ENCODE data around the gene MUTYH. TPM values are rescaled to one million over a fixed set of nuclear protein-coding genes. Genes with fewer than 3 reads are reported as not detected.

MUTYH gene
- total and polyA plus RNA-seq, 2 donors from 2014 or later, result 24.1 to 29.0 TPM

DNA sequence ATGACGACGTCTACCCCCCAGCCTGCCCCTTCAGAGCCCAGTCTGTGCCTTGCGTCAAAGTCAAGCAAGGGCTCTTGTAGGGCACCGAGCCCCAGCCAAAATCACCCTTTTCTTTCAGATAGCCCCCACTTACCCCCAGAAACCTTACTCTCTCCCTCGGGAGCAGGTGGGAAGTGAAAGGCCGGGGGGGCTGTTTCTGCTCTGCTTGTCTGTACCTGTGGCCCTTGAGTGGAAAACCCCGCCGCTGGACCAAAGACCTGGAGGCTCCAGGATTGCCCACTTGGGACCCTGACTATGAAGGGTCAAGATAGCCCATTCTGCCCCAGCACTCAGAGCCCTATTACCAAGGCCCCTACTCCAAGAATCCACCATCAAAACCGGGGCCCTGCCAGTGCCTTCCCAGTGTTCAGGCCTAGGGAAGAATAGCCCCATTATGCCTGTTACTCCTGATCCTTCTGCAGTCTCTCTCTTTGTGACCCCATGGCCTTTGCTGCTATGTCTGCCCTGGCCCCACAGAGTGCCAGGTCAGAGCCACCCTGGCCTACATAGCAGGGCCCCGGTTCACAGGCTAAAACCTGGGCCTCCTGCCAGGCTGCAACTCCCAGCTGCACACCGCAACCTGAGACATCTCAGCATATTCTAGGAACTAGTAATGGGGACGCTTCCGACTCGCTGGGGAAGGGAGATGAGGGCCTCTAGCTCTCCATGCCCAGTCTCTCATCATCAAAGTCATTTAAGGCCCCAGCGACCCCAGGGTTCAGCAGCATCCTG, 35.7 kb downstream of the MUTYH start:
- Histone ChIP-seq H3K4me1 (ENCODE audit: control insufficient read depth in 2 of 3, insufficient read depth in 2 of 3, low read depth in 1 of 3, low read length in 3 of 3) (peaks cover 0 to 10% (median 0%) of the 10 kb centered on the region in 3 donors), H3K36me3 (ENCODE audit: control insufficient read depth in 2 of 3, insufficient read depth in 3 of 3, low read length in 3 of 3) (no peaks in the 10 kb centered on the region), H3K9me3 (ENCODE audit: control insufficient read depth in 2 of 3, insufficient read depth in 1 of 3, low read length in 3 of 3) (no peaks in the 10 kb centered on the region), H3K9ac (ENCODE audit: low read length in 3 of 3) (peak overlapping the region; percentile 62 to 92 (median 90)), H3K27me3 (ENCODE audit: control insufficient read depth, insufficient read depth, low read length) (no peaks in the 10 kb centered on the region), H3K27ac (ENCODE audit: low read depth in 2 of 2, low read length in 2 of 2) (peak overlapping the region; percentile 92 to 93), H3K4me3 (ENCODE audit: low read length in 3 of 3) (peak overlapping the region; percentile 65 to 84 (median 81))
- intact Hi-C loops (cut with DNase I), result no loop called here
- FAIRE-seq (no peak), DNase-seq (peak in 3 of 5 donors; percentile 51 to 77 (median 62))
- no peak for TF ChIP-seq CTCF (IDR thresholded peaks at IDR 0.05; ENCODE audit: borderline replicate concordance, extremely low read depth, insufficient read depth)

GRCh38 chr1:45303520-45304310, 36.5 kb downstream of the MUTYH start:
- peak overlapping the region; percentile 62 to 92 (median 90) for H3K9ac ChIP-seq (ENCODE audit: low read length in 3 of 3)
- H3K27me3 ChIP-seq (ENCODE audit: control insufficient read depth, insufficient read depth, low read length), result no peaks in the 10 kb centered on the region
- H3K36me3 ChIP-seq (ENCODE audit: control insufficient read depth in 2 of 3, insufficient read depth in 3 of 3, low read length in 3 of 3), result no peaks in the 10 kb centered on the region
- no peaks in the 10 kb centered on the region for H3K9me3 ChIP-seq (ENCODE audit: control insufficient read depth in 2 of 3, insufficient read depth in 1 of 3, low read length in 3 of 3)
- FAIRE-seq (no peak), DNase-seq (peak; percentile 98 to 100 (median 99))
- intact Hi-C loops (cut with DNase I), result no loop called here
- H3K27ac ChIP-seq (ENCODE audit: low read depth in 2 of 2, low read length in 2 of 2), result peak overlapping the region; percentile 92 to 93
- peak; percentile 53 for TF ChIP-seq CTCF (IDR thresholded peaks at IDR 0.05; ENCODE audit: borderline replicate concordance, extremely low read depth, insufficient read depth)
- peak overlapping the region; percentile 68 to 84 (median 81) for H3K4me3 ChIP-seq (ENCODE audit: low read length in 3 of 3)
- H3K4me1 ChIP-seq (ENCODE audit: control insufficient read depth in 2 of 3, insufficient read depth in 2 of 3, low read depth in 1 of 3, low read length in 3 of 3), result peaks cover 0 to 10% (median 0%) of the 10 kb centered on the region in 3 donors

DNA sequence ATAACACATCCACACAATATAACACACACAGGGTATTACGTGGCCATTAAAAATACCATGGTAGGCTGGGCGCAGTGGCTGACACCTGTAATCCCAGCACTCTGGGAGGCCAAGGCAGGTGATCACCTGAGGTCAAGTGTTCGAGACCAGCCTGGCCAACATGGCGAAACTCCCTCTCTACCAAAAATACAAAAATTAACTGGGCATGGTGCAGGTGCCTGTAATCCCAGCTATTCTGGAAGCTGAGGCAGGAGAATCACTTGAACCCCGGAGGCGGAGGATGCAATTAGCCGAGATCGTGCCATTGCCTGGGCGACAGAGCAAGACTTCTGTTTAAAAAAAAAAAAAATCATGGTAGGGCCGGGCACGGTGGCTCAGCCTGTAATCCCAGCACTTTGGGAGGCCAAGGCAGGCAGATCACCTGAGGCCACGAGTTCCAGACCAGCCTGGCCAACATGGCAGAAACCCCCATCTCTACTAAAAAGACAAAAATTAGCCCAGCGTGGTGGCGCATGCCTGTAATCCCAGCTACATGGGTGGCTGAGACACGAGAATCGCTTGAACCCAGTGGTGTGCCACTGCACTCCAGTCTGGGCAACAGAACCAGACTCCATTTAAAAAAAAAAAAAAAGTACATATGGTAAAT, 37.6 kb downstream of the MUTYH start:
- H3K9ac ChIP-seq (ENCODE audit: low read length in 3 of 3), result peak overlapping the region; percentile 44 to 81 (median 65)
- no peak for TF ChIP-seq CTCF (IDR thresholded peaks at IDR 0.05; ENCODE audit: borderline replicate concordance, extremely low read depth, insufficient read depth)
- FAIRE-seq, result no peak
- no peaks in the 10 kb centered on the region for H3K27me3 ChIP-seq (ENCODE audit: control insufficient read depth, insufficient read depth, low read length)
- H3K4me1 ChIP-seq (ENCODE audit: control insufficient read depth in 2 of 3, insufficient read depth in 2 of 3, low read depth in 1 of 3, low read length in 3 of 3), result peaks cover 0 to 10% (median 0%) of the 10 kb centered on the region in 3 donors
- H3K27ac ChIP-seq (ENCODE audit: low read depth in 2 of 2, low read length in 2 of 2), result no peak overlapping the region
- no peaks in the 10 kb centered on the region for H3K36me3 ChIP-seq (ENCODE audit: control insufficient read depth in 2 of 3, insufficient read depth in 3 of 3, low read length in 3 of 3)
- H3K4me3 ChIP-seq (ENCODE audit: low read length in 3 of 3), result peak overlapping the region; percentile 68 to 77 (median 73)
- H3K9me3 ChIP-seq (ENCODE audit: control insufficient read depth in 2 of 3, insufficient read depth in 1 of 3, low read length in 3 of 3), result no peaks in the 10 kb centered on the region
- intact Hi-C loops (cut with DNase I), result no loop called here
- DNase-seq, result peak in 1 of 5 donors; percentile 56

All from kidney (tissue), 14 donors.